NCI-H748 (cell line): Measurements from ENCODE around the gene FRMD4B.
"Not testable (repeated sequence)": the region's sequence is repeated elsewhere in the genome, so short reads cannot be mapped to it uniquely, and the experiment has no call there.

ENCODE experiments used
- DNase-seq: peaks from one replicate; lab custom pipeline; 2025; ENCODE audit not compliant: unreplicated experiment; lab: John Stamatoyannopoulos, UW

The FRMD4B gene

GRCh38 chr3:69251078-69251805 is 134.6 kb downstream of the FRMD4B start:
- DNase-seq: peak; percentile 28

- peak; percentile 92 for DNase-seq
Measured at GRCh38 chr3:69250014-69250413, 135.9 kb downstream of the FRMD4B start.

DNA sequence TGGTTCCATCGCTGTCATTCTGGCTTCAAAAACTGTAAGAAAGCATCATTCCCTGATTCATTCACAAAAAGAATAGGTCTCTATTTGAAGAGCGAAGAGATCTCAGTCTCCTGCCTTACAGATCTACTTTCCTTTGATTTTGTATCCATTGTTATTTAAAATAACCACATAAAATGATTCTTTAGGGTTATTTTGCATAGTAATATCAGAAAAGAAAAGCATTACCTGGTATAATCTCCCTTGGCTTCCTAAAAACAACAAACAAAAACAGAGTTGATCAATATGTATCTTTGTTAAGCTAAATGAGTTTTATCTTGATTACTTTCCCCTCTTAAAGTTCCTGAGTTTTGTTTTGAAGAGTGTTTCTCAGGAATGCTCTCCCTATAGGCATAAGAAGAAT is 136.9 kb downstream of the FRMD4B start:
- no peak for DNase-seq

DNA sequence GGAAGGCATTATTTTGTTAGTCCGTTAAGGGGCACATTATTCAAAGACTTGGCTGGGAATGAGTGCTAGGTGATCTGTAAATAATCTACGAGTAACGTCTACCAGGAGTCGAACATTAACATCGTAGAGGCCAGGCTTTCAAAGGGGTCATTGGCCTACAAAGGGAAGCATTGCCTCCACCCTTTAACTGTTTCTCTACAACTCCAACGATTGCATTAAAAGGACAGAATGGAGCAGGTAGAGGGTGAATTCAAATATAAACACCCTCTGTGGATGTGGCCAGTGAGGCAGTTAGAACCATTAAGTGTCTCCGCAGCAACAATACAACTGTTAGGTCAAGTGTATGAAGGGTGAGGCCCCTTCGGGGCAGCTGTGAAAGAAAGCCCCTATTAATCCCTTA is 137.5 kb downstream of the FRMD4B start:
- DNase-seq: peak; percentile 83

DNA sequence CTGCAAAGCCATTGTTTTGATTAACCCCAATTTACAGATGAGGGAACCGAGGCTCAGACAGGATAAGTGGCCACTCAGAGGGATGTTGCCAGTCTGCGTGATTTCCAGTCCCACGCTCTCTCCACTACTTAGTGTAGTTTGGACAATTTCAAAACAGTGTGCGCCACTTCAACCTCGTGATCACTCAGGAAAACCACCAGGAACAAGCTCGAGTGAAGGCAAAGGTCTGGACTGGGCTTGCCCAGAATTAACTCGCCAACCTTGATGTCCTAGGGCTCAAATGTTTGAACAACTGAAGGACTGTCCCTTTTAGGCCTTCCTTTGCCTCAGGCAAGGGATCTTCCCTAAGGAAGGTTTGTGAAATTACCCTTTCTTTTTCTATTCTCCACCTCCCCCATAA is 139.3 kb downstream of the FRMD4B start:
- no peak for DNase-seq

- no peak for DNase-seq
Measured at GRCh38 chr3:69244039-69244438, 141.8 kb downstream of the FRMD4B start.

DNA sequence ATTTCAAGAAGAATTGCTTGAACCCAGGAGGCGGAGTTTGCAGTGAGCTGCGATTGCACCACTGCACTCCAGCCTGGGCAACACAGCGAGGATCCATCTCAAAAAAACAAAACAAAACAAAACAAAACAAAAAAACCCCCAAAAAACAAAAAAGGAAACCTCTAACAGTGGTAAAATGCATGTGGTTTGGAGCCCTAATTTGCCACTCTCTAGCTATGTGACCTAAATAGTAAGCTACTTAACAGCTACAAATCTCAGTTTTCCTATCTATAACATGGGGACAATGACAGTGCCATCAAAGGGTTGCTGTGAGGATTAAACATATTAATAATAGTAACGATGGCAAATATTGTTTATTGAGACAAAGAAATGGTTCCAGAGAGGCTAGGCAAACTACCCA is 144.1 kb downstream of the FRMD4B start:
- DNase-seq: no peak

DNA sequence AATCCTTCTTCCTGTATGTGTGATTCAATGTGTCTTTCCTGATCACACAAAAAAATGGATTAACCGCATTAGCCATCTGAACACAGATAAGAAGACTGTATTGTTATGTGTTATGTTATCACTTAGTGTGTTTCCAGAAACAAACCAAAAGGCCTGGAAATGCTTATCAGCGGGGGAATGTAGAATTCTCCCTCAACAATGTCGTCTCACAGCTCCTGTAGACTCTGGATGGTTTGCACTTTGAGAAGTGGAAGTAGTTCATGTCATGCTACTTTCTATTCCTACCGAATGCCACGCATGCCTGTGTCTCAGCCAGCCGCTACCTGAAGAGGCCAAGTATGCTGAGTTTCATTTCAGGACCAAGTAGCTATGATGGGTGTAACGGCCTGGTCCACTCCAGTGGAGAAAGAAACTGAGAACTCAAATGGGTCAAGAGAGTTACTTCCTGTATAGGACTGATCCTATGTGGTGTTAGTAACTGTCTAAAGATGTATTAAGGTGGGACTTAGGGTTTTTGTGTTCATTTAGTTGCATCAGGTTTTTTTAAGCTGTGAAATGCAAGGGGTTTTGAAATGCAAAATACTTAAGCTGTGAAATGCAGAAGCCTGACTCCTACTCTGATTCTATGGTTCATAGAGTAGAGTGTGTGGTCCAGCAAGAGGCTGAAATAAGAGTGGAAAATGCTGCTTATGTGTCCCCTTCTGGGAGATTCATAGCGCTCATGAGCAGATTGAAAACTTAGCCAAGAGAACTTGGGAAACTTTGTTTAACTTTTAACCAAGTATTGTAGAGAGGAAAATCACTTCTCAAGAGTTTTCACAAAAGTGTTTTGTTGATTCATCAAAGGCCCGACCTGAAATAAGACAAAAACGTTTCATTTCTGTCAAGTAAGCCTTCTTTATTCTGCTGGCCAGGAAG is 145.0 kb downstream of the FRMD4B start:
- DNase-seq: no peak

- no peak for DNase-seq
Measured at GRCh38 chr3:69239063-69239462, 146.8 kb downstream of the FRMD4B start.

GRCh38 chr3:69236812-69237707 is 148.8 kb downstream of the FRMD4B start:
- no peak for DNase-seq

- DNase-seq: no peak
Measured at GRCh38 chr3:69235882-69236281, 150.0 kb downstream of the FRMD4B start.

DNA sequence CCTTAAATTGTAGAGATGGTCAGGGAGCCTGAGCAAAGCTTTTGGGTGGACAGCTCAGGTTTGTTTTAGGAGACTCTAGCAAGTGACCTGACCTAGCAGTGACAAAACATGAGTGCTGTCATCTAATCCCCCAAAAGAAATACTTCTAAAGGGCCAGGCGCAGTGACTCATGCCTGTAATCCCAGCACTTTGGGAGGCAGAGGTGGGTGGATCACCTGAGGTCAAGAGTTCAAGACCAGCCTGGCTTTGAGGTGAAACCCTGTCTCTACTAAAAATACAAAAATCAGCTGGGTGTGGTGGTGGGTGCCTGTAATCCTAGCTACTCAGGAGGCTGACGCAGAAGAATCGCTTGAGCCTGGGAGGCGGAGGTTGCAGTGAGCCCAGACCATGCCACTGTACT is 150.7 kb downstream of the FRMD4B start:
- DNase-seq: not testable (repeated sequence)

DNA sequence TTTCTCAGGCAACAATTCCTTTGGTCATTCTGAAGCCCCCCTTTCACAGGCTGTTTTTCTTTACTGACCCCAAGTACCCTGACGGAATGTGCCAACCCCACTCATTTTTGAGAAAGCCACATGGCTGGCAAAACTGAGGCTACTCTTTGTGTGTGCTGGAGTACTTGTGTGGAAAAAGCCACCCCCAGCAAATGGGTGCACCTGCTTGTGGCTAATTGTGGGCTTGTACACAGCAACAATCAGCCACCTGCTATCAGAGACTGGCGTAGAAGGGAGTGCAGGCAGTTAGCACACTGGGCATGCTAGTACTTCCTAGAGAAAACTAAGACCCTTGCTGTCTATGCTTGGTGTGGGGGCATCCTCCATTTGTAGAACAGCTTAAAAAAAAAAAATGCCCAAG is 153.4 kb downstream of the FRMD4B start:
- peak; percentile 51 for DNase-seq

DNA sequence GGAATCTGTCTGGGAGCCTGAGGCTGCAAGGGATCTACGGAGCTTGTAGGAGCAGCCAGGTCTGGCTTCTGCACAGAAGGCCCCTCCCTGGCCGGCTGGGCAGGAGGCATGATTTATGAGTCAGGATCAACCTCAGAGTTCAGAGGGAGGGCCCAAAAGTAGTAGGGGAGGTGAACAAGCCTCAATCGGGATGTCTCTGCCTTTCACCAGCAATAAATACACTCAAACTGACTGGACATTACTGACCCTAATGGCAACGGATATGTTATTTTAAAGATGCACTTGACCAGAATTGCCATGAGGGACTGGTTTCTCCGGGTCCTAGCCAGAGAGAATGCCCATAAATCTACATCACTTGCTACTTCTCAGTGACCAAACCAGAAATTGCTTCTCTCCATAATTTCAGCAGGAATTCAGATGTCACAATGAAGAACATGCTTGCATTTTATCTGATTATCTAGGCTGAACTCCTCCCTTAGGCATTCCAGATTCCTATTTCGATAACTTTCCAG is 153.9 kb downstream of the FRMD4B start:
- DNase-seq: no peak

- DNase-seq: no peak
Measured at GRCh38 chr3:69226071-69226470, 159.8 kb downstream of the FRMD4B start.

GRCh38 chr3:69219101-69219708 is 166.7 kb downstream of the FRMD4B start:
- DNase-seq: no peak

DNA sequence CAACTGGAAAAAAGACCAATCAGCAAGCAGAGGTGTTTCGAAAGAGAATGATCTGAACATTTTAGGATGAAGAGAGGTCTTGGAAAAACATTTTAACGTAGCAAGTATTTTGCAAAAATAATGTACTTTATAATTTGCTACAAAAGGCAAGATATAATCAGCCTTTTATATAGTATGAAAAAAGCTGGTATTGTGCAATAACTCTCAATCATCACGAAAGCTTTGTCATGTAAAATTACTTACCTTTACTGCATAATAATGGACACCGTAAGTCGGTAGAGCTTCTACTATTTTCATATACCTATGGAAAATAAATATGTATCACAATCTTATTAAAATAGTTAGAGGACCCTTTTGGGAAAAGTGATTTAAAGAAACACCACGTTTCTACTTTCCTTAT is 167.8 kb downstream of the FRMD4B start:
- DNase-seq: no peak

- DNase-seq: no peak
Measured at GRCh38 chr3:69216981-69217380, 168.9 kb downstream of the FRMD4B start.

DNA sequence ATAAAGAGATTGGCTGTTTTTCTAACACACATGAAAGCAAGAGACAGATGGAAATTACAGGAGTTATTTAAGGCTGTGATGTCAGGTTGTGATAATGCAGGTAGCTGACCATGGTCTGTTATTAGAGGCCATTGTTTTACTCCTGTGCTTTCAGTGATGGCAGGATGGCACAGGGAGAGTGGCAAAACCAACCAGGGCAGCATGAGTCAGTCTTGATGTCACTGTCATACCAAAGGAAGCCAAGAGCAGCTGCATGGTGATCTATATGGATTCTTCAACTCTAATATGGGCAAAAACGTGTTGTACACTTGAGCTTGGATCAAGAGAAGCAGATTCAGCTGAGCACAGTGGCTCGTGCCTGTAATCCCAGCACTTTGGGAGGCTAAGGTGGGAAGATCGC is 171.6 kb downstream of the FRMD4B start:
- no peak for DNase-seq

DNA sequence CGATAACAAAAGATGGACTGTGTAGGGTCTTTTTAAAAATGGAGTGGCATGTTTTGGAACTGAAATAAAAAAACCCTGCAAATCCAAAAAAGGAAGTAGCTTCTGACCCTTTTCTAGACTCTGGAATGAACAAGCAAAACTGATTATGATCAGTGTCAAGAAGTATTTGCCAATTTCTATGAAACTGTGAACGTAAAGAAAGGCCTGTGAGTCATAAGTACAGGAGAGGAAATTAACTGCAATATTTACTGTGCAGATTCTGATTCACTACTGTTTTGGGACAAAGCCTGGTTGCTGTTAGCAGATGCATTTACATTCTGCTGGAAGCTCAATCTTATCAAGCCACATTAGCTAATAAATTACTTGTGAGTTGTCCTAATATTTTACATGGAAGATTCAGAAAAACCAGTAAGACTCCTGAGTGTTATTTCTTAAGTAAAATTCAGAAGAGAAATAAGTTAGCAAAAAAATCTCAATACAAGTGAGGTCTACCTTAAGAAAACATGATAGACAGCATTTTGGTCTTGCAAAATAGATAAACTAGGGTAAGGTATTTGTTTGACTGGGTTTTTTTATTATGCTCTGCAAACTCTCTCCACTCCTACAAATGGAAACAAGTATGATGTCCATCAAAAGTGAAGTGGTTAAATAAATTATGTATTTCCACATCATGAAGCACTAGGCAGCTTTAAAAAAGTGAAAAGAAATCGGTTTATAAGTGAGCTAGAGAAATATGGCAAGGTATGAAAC is 173.3 kb downstream of the FRMD4B start:
- no peak for DNase-seq
